ENCODE results near the gene CROCC.

GRCh38 chr1:16925635-16926490, 4.1 kb downstream of the CROCC start:
- TF ChIP-seq POLR2A (IDR thresholded peaks at IDR 0.05) (no peak), CTCF (IDR thresholded peaks at IDR 0.05) (no peak), EP300 (IDR thresholded peaks at IDR 0.05) (no peak)
